NCI-H1694 (cell line): ENCODE results near the gene C6orf120.

Source experiments
- DNase-seq: peaks from one replicate; lab custom pipeline; 2025; lab: John Stamatoyannopoulos, UW

C6orf120 gene

GRCh38 chr6:169725125-169726048, 23.5 kb downstream of the C6orf120 start:
- no peak for DNase-seq

GRCh38 chr6:169726049-169726400, 24.1 kb downstream of the C6orf120 start:
- DNase-seq, result no peak

- DNase-seq, result no peak
These were observed 25.0 kb downstream of the C6orf120 start for GRCh38 chr6:169726963-169727362.

- DNase-seq, result no peak
These were observed 28.0 kb downstream of the C6orf120 start for GRCh38 chr6:169729961-169730360.

- DNase-seq, result no peak
These were observed 36.5 kb downstream of the C6orf120 start for GRCh38 chr6:169738204-169738975.

GRCh38 chr6:169738976-169739529, 37.1 kb downstream of the C6orf120 start:
- no peak for DNase-seq

GRCh38 chr6:169741344-169741743, 39.4 kb downstream of the C6orf120 start:
- DNase-seq, result no peak

GRCh38 chr6:169745405-169745804, 43.5 kb downstream of the C6orf120 start:
- no peak for DNase-seq

GRCh38 chr6:169746556-169746955, 44.6 kb downstream of the C6orf120 start:
- no peak for DNase-seq

GRCh38 chr6:169751242-169752073, 49.5 kb downstream of the C6orf120 start, which contains the start of the genes DYNLT2 and ERMARD:
Gene DYNLT2 (minus strand): TSS chr6:169751572. CDS start chr6:169751458, 114 bp downstream.
Gene ERMARD (plus strand): TSS chr6:169751622. CDS start chr6:169751658, 36 bp downstream.
- peak; percentile 54 for DNase-seq

- DNase-seq, result no peak
These were observed 50.2 kb downstream of the C6orf120 start for GRCh38 chr6:169752074-169752623.
